Measurements from ENCODE around the gene MAK. TPM values are rescaled to one million over a fixed set of nuclear protein-coding genes. Genes with fewer than 3 reads are reported as not detected.
A peak's percentile ranks its signal among the peaks of the same experiment; 100 is the strongest.

MAK gene
- total and polyA plus RNA-seq, 2 of the 13 experiments (the other 11 are each of a cell fraction or from before 2014, with no cell fraction given): 0.04 TPM; not detected in 1

DNA sequence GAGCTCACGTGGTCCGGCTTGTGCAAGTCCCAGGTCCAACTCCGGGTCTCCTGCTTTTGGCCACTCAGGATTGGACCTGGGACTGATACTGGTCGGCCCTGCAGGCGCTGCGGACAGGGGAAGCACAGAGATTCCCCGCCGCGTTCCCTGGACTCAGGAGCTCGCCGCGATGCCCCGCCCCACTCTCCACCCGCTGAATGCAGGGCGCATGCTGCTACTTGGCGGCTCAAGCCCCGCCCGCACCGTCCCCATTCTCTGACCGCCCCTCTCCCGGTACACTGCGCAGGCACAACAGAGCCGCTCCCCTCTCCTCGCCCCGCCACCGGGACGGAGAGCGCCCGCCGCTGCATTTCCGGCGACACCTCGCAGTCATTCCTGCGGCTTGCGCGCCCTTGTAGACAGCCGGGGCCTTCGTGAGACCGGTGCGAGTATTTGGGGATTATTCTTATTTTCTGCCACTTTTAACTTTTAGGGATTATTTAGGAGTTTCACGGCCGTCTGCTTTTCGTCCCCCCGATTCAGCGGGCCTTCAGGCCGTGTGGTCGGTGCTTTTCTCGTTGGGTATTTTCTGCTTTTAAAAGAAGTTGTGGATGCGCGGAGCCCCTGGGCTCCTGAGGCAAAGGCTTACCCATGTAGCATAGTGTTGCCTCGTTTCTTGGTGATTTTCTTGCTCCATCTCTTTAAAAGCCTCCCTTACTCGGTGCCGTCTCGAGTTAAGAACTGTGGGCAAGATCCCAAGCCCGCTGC lies 115.3 kb downstream of the MAK start, which contains the start of gene TMEM14C (continued):
- TF ChIP-seq HOXA3 (CRISPR knock-in tag; IDR thresholded peaks at IDR 0.05) (peak; percentile 91), ZNF207 (IDR thresholded peaks at IDR 0.05; ENCODE audit: borderline replicate concordance) (no peak), KAT7 (CRISPR knock-in tag; IDR thresholded peaks at IDR 0.05; ENCODE audit: borderline replicate concordance) (peak; percentile 96), GATAD2A (CRISPR knock-in tag; IDR thresholded peaks at IDR 0.05) (peak; percentile 77), KDM4B (CRISPR knock-in tag; IDR thresholded peaks at IDR 0.05) (no peak; the same call in 1 of the 2 replicates), JDP2 (CRISPR knock-in tag; IDR thresholded peaks at IDR 0.05; ENCODE audit: borderline replicate concordance) (no peak; the same call in 1 of the 2 replicates), ZZZ3 (CRISPR knock-in tag; IDR thresholded peaks at IDR 0.05; ENCODE audit: borderline replicate concordance) (peak; percentile 96), ZSCAN5A (CRISPR knock-in tag; IDR thresholded peaks at IDR 0.05; ENCODE audit: borderline replicate concordance) (0 out of 2 replicates have a peak, but pooled peaks have one; percentile 32), SAFB2 (CRISPR knock-in tag; IDR thresholded peaks at IDR 0.05; ENCODE audit: borderline replicate concordance, low read depth) (no peak; the same call in 1 of the 2 replicates), AHDC1 (CRISPR knock-in tag; IDR thresholded peaks at IDR 0.05; ENCODE audit: borderline replicate concordance) (no peak), TMF1 (CRISPR knock-in tag; IDR thresholded peaks at IDR 0.05; ENCODE audit: low read depth) (no peak), ZNF510 (CRISPR knock-in tag; IDR thresholded peaks at IDR 0.05; ENCODE audit: low read depth) (peak; percentile 96), TOE1 (CRISPR knock-in tag; IDR thresholded peaks at IDR 0.05) (no peak), ELF3 (CRISPR knock-in tag; IDR thresholded peaks at IDR 0.05) (peak; percentile 86), CCDC6 (CRISPR knock-in tag; IDR thresholded peaks at IDR 0.05) (peak; percentile 98; the same call in 1 of the 2 replicates), ZNF296 (CRISPR knock-in tag; conservative IDR thresholded peaks at IDR 0.05) (no peak), ZFY (CRISPR knock-in tag; IDR thresholded peaks at IDR 0.05) (peak; percentile 84), SP2 (CRISPR knock-in tag; IDR thresholded peaks at IDR 0.05) (peak; percentile 44), BCL6 (CRISPR knock-in tag; IDR thresholded peaks at IDR 0.05) (peak; percentile 63), NR2F1 (CRISPR knock-in tag; IDR thresholded peaks at IDR 0.05) (no peak)
- TF ChIP-seq, protein P1, sequence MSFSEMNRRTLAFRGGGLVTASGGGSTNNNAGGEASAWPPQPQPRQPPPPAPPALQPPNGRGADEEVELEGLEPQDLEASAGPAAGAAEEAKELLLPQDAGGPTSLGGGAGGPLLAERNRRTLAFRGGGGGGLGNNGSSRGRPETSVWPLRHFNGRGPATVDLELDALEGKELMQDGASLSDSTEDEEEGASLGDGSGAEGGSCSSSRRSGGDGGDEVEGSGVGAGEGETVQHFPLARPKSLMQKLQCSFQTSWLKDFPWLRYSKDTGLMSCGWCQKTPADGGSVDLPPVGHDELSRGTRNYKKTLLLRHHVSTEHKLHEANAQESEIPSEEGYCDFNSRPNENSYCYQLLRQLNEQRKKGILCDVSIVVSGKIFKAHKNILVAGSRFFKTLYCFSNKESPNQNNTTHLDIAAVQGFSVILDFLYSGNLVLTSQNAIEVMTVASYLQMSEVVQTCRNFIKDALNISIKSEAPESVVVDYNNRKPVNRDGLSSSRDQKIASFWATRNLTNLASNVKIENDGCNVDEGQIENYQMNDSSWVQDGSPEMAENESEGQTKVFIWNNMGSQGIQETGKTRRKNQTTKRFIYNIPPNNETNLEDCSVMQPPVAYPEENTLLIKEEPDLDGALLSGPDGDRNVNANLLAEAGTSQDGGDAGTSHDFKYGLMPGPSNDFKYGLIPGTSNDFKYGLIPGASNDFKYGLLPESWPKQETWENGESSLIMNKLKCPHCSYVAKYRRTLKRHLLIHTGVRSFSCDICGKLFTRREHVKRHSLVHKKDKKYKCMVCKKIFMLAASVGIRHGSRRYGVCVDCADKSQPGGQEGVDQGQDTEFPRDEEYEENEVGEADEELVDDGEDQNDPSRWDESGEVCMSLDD (CRISPR knock-in tag; IDR thresholded peaks at IDR 0.05; ENCODE audit: borderline replicate concordance): no peak
